SK-N-SH (cell line): ENCODE results near the gene SPRED2. TPM values are rescaled to one million over a fixed set of nuclear protein-coding genes. Genes with fewer than 3 reads are reported as not detected.
A peak's percentile ranks its signal among the peaks of the same experiment; 100 is the strongest.

Source experiments
- CTCF ChIA-PET: fragments of 300-600, 350-600 bp; formaldehyde crosslinking; extraction: SDS; loops from one replicate; lab custom pipeline; 2021; lab: Yijun Ruan, JAX
- POLR2A ChIA-PET: fragments of 350-600 bp; sonication (Branson Sonifier 250); formaldehyde crosslinking; extraction: SDS; loops from one replicate; lab custom pipeline; 2020; ENCODE audit warnings: antibody characterized with exemption, inconsistent platforms; lab: Yijun Ruan, JAX
- DNase-seq: peaks from one replicate; pipeline ENCODE4 v3.0.0; 2012
- H2AFZ ChIP-seq: fragments of 200-600 bp; sonication (generic); 2 replicates; pipeline ENCODE4 v1.8.1; 2016; ENCODE audit warnings: antibody characterized with exemption, mild to moderate bottlenecking, low read depth
- H3F3A ChIP-seq: fragments of 200-600 bp; sonication (generic); replicated peaks from 2 replicates; pipeline ENCODE3; 2016; ENCODE audit warnings: antibody characterized with exemption, mild to moderate bottlenecking; ENCODE audit not compliant: insufficient read depth
- H3K27ac ChIP-seq, 2 experiments: fragments of 200-500 bp in 1 of 2; fragments of 200-600 bp in 1 of 2; sonication (Bioruptor generic) in 1 of 2; sonication (generic), shearing (Covaris generic) in 1 of 2; 2 replicates each; pipeline versions ENCODE4 v1.5.1 to v1.6.1; 2014 to 2016; ENCODE audit warnings: low read depth in 2 of 2, inconsistent platforms in 1 of 2, low read length in 1 of 2, mild to moderate bottlenecking in 1 of 2, mixed read lengths in 1 of 2
- H3K27me3 ChIP-seq: fragments of 200-600 bp; sonication (generic), shearing (Covaris generic); 2 replicates; pipeline ENCODE4 v1.6.1; 2016; ENCODE audit warnings: mixed run types; ENCODE audit not compliant: insufficient read depth
- H3K36me3 ChIP-seq, 2 experiments: fragments of 200-500 bp in 1 of 2; fragments of 200-600 bp in 1 of 2; sonication (Bioruptor generic) in 1 of 2; sonication (generic) in 1 of 2; replicated peaks in 1 of 2; 2 replicates each; pipeline versions ENCODE3 to v1.5.1; 2014 to 2016; ENCODE audit warnings: low read length in 1 of 2, mild to moderate bottlenecking in 1 of 2; ENCODE audit not compliant: insufficient read depth in 2 of 2, control insufficient read depth in 1 of 2
- H3K4me1 ChIP-seq, 2 experiments: fragments of 200-500 bp in 1 of 2; fragments of 200-600 bp in 1 of 2; sonication (Bioruptor generic) in 1 of 2; sonication (generic), shearing (Covaris generic) in 1 of 2; 2 replicates each; pipeline versions ENCODE4 v1.5.1 to v1.6.1; 2014 to 2016; ENCODE audit warnings: low read depth in 1 of 2, low read length in 1 of 2, mixed run types in 1 of 2; ENCODE audit not compliant: insufficient read depth in 2 of 2, control insufficient read depth in 1 of 2
- H3K4me2 ChIP-seq: fragments of 200-600 bp; sonication (generic), shearing (Covaris generic); 2 replicates; pipeline ENCODE4 v1.6.1; 2017; ENCODE audit warnings: mixed run types
- H3K4me3 ChIP-seq, 2 experiments: fragments of 200-500 bp in 1 of 2; fragments of 200-600 bp in 1 of 2; sonication (Bioruptor generic) in 1 of 2; sonication (generic), shearing (Covaris generic) in 1 of 2; 2 replicates each; pipeline versions ENCODE4 v1.5.1 to v1.8.1; 2014 to 2016; ENCODE audit warnings: low read depth in 2 of 2, inconsistent platforms in 1 of 2, low read length in 1 of 2, mild to moderate bottlenecking in 1 of 2, mixed read lengths in 1 of 2, moderate library complexity in 1 of 2
- H3K79me2 ChIP-seq: fragments of 200-600 bp; sonication (generic); 2 replicates; pipeline ENCODE4 v1.8.1; 2017; ENCODE audit warnings: mild to moderate bottlenecking; ENCODE audit not compliant: insufficient read depth
- H3K9ac ChIP-seq: fragments of 200-600 bp; sonication (generic); 2 replicates; pipeline ENCODE4 v1.6.1; 2017; ENCODE audit warnings: mixed run types
- H3K9me2 ChIP-seq: fragments of 200-600 bp; sonication (generic); 2 replicates; pipeline ENCODE4 v1.6.1; 2017; ENCODE audit warnings: mixed run types
- H3K9me3 ChIP-seq: fragments of 200-600 bp; sonication (generic); 2 replicates; pipeline ENCODE4 v1.6.1; 2017; ENCODE audit warnings: mixed run types, mild to moderate bottlenecking, moderate library complexity
- H4K20me1 ChIP-seq: fragments of 200-600 bp; sonication (generic); 2 replicates; pipeline ENCODE4 v1.6.1; 2017; ENCODE audit warnings: mild to moderate bottlenecking, mixed run types; ENCODE audit not compliant: insufficient read depth
- CHD2 ChIP-seq: fragments of 150-350 bp; IDR thresholded peaks from 2 replicates; pipeline ENCODE4 v1.6.1; 2018; ENCODE audit warnings: low read length; ENCODE audit not compliant: partially characterized antibody
- CTCF ChIP-seq: fragments of 200-600 bp; sonication (generic); IDR thresholded peaks from 2 replicates; pipeline ENCODE4 v1.6.1; 2017; ENCODE audit warnings: antibody characterized with exemption, mild to moderate bottlenecking, moderate library complexity
- EZH2phosphoT487 ChIP-seq: fragments of 200-600 bp; sonication (generic); IDR thresholded peaks from 2 replicates; pipeline ENCODE4 v1.6.1; 2017; ENCODE audit warnings: low read depth, mixed run types, mild to moderate bottlenecking, antibody characterized with exemption, moderate library complexity, borderline replicate concordance
- GATA2 ChIP-seq: sonication (generic); formaldehyde crosslinking; IDR thresholded peaks from 2 replicates; pipeline ENCODE4 v1.5.0; 2020; ENCODE audit warnings: mild to moderate bottlenecking, missing genetic modification reagents
- IRF3 ChIP-seq: fragments of 150-350 bp; IDR thresholded peaks from 2 replicates; pipeline ENCODE4 v1.6.1; 2016; ENCODE audit warnings: mild to moderate bottlenecking, low read depth, low read length
- JUND ChIP-seq: IDR thresholded peaks from 2 replicates; pipeline ENCODE4 v1.4.0; 2012
- MAX ChIP-seq: IDR thresholded peaks from 2 replicates; pipeline ENCODE4 v1.4.0; 2012; ENCODE audit warnings: low read depth
- MEF2A ChIP-seq: IDR thresholded peaks from 2 replicates; pipeline ENCODE4 v1.4.0; 2012; ENCODE audit warnings: low read depth, borderline replicate concordance
- NFIC ChIP-seq: IDR thresholded peaks from 2 replicates; pipeline ENCODE4 v1.4.0; 2012; ENCODE audit warnings: borderline replicate concordance
- PBX3 ChIP-seq: IDR thresholded peaks from 2 replicates; pipeline ENCODE4; 2012
- POLR2AphosphoS5 ChIP-seq: IDR thresholded peaks from 2 replicates; pipeline ENCODE4 v1.6.1; 2012; ENCODE audit warnings: low read depth, low read length
- SIN3A ChIP-seq: IDR thresholded peaks from 2 replicates; pipeline ENCODE4 v1.6.1; 2012; ENCODE audit warnings: low read depth, mild to moderate bottlenecking, low read length, moderate library complexity, borderline replicate concordance
- SMC3 ChIP-seq: IDR thresholded peaks from 2 replicates; pipeline ENCODE4 v1.6.1; 2012; ENCODE audit warnings: low read depth, low read length, improper control_type of control experiment
- TAF1 ChIP-seq: IDR thresholded peaks from 2 replicates; pipeline ENCODE4 v1.6.1; 2012; ENCODE audit warnings: low read depth, mild to moderate bottlenecking, low read length, moderate library complexity, borderline replicate concordance
- TCF12 ChIP-seq: IDR thresholded peaks from 2 replicates; pipeline ENCODE4 v1.4.0; 2012
- TEAD4 ChIP-seq: IDR thresholded peaks from 2 replicates; pipeline ENCODE4 v1.4.0; 2012; ENCODE audit warnings: mild to moderate bottlenecking, borderline replicate concordance; ENCODE audit not compliant: insufficient read depth
- USF1 ChIP-seq: IDR thresholded peaks from 2 replicates; pipeline ENCODE4 v1.4.0; 2012; ENCODE audit warnings: low read depth, borderline replicate concordance
- USF2 ChIP-seq: fragments of 150-350 bp; IDR thresholded peaks from 2 replicates; pipeline ENCODE4 v1.6.1; 2017; ENCODE audit warnings: antibody characterized with exemption, low read length, low read depth, borderline replicate concordance
- YY1 ChIP-seq: IDR thresholded peaks from 2 replicates; pipeline ENCODE4 v1.4.0; 2012; ENCODE audit warnings: low read depth, mild to moderate bottlenecking
- ZBTB33 ChIP-seq: IDR thresholded peaks from 2 replicates; pipeline ENCODE4 v1.4.0; 2012; ENCODE audit warnings: low read depth, borderline replicate concordance
- WGBS: methylation state at CpG from one replicate; pipeline ENCODE4 v1.1.6; 2017; ENCODE audit warnings: low lambda C conversion rate; 5-methylcytosine and 5-hydroxymethylcytosine counted together
- polyA plus RNA-seq, 3 experiments: library from polyadenylated mRNA; depleted of rRNA; stranded (reverse); fragments of >200 nt; gene quantifications; 2 replicates each; pipeline ENCODE4 v1.2.3, GENCODE V29; 2012

SPRED2 gene
- polyA plus RNA-seq, 1 of the 3 experiments (the other 2 are of a cell fraction) = 21.9 TPM

GRCh38 chr2:65382776-65383357 is 49.5 kb downstream of the SPRED2 start (continued):
- TF ChIP-seq MEF2A (no peak), GATA2 (CRISPR knock-in tag) (no peak), TEAD4 (no peak), IRF3 (no peak), ZBTB33 (no peak), CTCF (no peak; the same call in 1 of the 2 replicates), JUND (peak; percentile 32; the same call in 1 of the 2 replicates), USF2 (no peak), MAX (peak; percentile 34; the same call in 1 of the 2 replicates), TCF12 (0 out of 2 replicates have a peak, but pooled peaks have one; percentile 38), SMC3 (no peak), SIN3A (no peak; the same call in 1 of the 2 replicates)

GRCh38 chr2:65382323-65382722 is 50.1 kb downstream of the SPRED2 start:
- ChIA-PET CTCF (no interaction called here), POLR2A (no interaction called here)
- no peaks in the 10 kb centered on the region for H3K27me3 ChIP-seq
- H3K9ac ChIP-seq = no peak overlapping the region
- peaks cover 0 to under 1% of the 10 kb centered on the region in 2 experiments for H3K36me3 ChIP-seq
- WGBS = 90% methylated on average over 1 of the region's 1 CpG
- no peak for DNase-seq
- H3K9me3 ChIP-seq = no peaks in the 10 kb centered on the region
- H3F3A ChIP-seq = peaks cover 20% of the 10 kb centered on the region
- peak overlapping the region in 1 of 2 experiments; percentile 75; a peak in 1 of 4 replicates for H3K27ac ChIP-seq
- H2AFZ ChIP-seq = no peak overlapping the region
- H3K4me2 ChIP-seq = peak overlapping the region; percentile 61
- no peak overlapping the region; a peak in 1 of 4 replicates for H3K4me3 ChIP-seq
- H3K79me2 ChIP-seq = peaks cover 90% of the 10 kb centered on the region
- peaks cover 89% of the 10 kb centered on the region for H4K20me1 ChIP-seq
- H3K9me2 ChIP-seq = no peaks in the 10 kb centered on the region
- H3K4me1 ChIP-seq = peaks cover 27 to 30% of the 10 kb centered on the region in 2 experiments; a peak in 3 of 4 replicates
- TF ChIP-seq CTCF = no peak
- TF ChIP-seq TAF1 = no peak
- no peak for TF ChIP-seq USF1
- TF ChIP-seq PBX3 = no peak
- TF ChIP-seq CHD2 = no peak
- no peak for TF ChIP-seq JUND
- TF ChIP-seq POLR2AphosphoS5 = no peak
- TF ChIP-seq TCF12 = no peak
- no peak for TF ChIP-seq NFIC
- TF ChIP-seq YY1 = no peak
- TF ChIP-seq EZH2phosphoT487 = no peak
- TF ChIP-seq GATA2 (CRISPR knock-in tag) = no peak
- no peak for TF ChIP-seq MEF2A
